GM10847 (cell line): ENCODE measurements around the gene TMEM203.

Source experiments
- POLR2A ChIP-seq: IDR thresholded peaks from 2 replicates; pipeline ENCODE4 v1.6.1; 2011; ENCODE audit not compliant: insufficient read length; ENCODE audit errors: extremely low read depth

TMEM203 gene

DNA sequence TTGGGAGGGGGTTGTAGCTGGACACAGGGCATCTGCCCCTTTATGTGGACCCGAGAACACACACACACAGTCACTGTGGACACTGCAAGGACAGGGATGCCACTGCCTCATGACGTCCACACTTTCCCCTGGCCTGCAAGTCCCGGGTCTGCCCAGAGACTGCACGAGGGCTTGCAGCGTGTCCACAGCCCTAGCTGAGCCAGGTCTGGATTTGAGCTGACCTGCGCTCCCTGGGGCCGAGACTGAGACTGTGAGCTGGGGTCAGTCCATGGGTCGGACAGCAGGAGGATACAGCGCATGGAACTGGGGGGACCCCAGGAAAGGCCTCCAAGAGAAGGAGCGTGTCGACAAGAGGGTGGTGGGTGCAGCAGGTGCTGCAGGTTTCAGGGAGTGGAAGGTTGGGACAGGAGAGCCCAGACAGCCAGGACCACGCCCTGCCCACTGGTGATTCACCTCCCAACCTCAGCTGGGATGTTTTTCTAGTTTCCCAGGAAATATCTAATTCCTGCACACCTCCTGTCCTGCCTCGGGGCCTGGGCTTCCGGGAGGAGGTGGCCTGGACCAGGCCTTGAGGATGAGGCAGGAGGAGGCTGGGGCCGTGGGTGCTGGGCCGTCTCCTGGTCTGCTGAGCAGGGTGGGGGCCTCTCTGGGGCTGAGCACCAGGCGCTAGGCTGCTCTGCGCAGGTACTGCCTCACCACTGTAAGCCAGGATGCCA is 21.0 kb upstream of the TMEM203 start:
- TF ChIP-seq POLR2A = no peak

DNA sequence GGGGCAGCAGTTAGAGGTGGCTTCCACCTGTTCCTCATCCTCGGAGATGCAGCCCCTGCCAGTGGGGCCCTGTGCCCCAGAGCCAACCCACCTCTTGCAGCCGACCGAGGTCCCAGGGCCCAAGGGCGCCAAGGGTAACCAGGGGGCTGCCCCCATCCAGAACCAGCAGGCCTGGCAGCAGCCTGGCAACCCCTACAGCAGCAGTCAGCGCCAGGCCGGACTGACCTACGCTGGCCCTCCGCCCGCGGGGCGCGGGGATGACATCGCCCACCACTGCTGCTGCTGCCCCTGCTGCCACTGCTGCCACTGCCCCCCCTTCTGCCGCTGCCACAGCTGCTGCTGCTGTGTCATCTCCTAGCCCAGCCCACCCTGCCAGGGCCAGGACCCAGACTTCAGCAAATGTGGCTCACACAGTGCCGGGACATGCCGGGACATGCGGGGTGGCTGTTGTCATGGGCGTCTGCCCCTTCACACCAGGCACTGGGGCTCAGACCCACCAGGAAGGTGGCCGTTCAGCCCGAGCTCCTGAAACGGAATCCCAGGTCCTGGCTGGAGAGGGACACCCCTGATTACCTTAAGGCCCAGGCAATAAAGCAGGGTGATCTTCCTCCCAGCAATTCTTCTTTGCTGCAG is 20.4 kb upstream of the TMEM203 start:
- no peak for TF ChIP-seq POLR2A

DNA sequence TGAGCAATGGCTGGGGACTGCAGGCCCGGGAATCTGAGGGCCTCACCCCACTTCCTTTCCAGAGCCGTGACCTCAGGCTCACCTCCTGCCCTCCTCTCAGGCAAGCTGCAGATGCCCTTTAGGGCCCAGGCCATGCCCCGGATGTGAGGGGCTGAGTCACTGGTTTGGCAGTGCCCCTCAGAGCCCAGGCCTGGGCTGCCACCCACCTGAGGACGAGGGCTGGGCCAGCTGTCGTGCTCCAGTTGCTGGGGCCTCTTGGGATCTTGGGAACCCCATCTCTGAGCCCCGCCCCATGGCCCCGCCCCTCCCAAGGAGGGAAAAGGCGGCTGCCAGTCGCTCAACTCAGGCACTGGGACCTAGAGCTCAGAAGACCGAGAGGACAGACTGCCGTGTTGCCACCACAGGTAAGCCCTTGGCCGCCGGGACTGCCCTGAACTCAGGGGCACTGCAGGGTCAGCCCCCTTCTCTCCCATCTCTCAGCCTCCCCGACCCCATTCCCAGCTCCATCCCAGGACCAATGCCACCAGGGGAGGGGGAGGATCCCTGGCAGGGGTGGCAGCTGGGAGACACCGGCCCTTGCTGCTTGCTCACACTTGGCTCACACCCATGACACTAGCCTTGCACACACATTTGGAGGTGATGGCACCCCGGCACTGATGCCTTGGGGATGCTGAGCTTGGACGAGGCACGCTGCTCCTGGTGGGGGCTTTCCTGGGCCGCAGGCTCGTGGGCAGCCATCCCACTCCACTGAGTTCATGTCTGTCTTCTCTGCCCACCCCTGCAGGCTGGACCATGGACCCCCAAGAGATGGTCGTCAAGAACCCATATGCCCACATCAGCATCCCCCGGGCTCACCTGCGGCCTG is 19.6 kb upstream of the TMEM203 start, which contains the start of gene CYSRT1:
Gene CYSRT1 (plus strand): TSS at position 345 of the 865 bp plus-strand sequence. CDS start 448 bp downstream, at position 793.
- no peak for TF ChIP-seq POLR2A

DNA sequence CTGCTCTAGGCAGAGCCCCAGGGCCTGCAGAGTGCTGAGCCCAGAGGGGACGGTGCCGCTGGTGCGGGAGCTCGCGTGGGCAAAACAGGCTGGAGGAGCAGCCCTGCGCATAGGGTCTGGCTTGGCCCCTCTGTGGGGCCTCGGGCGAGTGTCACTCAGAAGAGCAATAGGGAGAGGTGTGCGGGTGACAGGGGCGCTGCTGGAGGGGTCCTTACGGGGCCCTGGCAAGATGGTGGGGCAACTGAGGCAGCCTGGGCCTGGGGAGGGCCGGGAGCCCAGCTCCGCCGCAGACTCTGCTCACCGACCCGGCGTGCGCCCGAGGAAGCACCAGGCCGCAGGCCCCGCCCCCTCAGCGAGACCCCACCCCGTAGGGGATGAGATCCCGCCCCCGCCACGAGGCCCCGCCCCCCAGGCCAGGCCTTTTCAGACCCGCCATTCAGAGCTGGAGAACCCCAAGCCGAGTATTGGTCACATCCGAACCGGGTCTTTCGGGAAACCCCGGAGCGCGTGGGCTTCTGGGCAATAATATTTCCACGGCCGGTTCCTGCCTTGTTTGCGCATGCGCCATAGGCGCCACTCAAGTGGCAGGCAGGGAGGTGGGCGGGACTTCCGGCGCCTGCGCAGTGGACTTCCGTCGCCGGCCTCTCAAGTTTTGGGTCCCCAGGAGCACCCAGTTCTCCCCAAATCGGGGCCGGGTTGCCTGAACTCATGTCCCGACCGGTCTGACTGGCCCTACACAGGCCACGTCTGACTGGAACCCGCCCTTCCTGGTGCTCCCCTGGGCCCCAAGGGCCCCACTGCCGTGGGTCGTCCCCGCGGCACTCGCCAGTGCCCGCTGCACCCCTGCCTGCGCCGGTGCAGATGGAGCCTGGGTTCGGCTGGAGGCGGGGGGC is 17.9 kb upstream of the TMEM203 start:
- peak; percentile 77 for TF ChIP-seq POLR2A

DNA sequence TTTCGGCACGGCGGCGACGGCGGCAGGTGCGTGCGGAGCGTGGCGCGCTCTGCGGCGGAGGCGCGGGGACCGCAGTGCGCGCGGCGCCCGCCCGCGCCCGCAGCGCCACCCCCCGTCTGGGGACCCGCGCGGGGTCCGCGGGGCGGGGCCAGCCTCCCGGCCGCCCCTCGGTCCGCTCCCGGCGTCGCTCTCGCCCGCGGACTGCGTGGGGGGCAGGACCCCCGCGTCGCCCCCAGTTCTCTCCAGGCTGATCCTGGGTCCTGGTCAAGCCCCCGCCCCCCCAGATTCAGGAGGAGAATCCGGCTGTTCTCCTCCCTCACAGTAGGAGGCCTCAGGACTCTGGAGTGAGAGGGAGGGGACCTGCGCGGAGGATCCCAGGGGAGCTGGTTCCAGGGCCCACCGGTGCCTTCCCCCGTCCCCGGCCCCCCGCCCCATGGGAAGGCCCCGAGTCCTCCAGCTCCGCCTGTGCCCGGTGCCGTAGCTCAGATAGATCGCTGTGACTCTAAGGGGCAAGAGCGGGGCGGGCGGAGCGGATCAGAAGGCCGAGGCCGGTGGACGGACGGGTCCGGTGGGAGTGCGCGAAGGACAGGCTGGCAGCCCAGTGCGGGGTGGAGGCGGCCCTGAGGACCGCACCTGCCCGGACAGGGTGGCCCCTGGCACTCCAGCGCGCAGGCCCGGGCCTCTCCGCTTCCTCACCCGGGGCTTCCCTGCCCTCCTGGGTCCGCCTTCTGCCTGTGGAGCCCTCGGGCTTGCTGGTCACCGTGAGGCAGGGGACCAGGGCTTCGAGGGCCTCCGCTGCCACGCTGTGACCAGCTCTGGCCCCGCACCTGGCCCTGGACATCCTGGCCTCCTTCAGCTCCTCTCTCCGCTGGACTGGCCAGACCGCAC is 17.0 kb upstream of the TMEM203 start, which contains the start of gene RNF208:
Gene RNF208 (minus strand): TSS at position 51 of the 888 bp plus-strand sequence. CDS start 1,028 bp downstream, outside the sequence.
- no peak for TF ChIP-seq POLR2A

DNA sequence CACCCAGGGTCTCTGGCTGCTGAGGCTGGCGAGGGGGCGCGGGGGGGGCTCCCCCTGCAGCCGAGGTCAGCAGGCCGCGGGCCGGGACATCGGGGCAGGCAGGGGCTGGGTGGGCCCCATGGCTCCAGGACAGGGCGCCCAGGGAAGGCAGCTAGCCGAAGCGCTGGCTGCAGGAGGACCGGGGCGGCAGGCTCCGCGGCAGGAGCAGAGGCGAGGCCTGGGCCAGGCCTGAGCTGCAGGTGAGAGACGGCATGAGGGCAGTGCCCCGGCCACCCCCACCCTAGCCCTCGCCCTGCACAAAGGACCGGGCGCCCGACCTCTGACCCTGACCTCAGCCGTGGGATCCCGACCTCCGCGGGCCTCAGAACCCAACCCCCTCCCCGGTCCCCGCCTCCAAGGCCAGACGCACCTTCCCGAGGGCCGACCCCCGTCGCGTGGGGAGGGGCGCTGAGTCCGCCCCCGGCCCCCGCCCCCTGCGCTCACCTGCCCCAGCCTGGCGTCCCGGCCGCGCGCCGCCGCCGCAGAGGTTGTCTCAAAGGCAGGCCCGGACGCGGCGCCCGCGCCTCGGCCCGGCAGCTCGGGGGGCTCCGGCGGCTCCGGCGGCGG is 16.2 kb upstream of the TMEM203 start:
- no peak for TF ChIP-seq POLR2A

DNA sequence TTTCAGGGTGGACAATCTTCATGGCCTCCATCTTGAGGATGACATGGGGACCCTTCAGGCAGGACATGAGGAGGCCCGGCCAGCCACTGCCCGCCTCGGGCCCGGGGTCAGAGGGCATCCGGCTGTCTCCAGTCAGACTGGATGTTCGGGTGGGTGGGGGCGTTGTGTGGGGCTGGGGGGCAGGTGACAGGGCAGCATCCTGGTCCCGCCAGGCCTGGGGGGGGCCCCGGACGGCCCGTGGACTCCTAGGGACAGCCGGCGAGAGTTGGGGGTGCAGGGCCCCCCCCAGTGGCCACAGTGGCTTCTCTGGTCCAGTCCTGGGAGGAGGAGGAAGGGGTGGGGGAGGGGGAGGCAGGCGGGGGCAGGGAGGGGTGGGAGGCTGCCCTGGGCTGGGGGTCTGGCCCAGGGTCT is 15.7 kb upstream of the TMEM203 start:
- no peak for TF ChIP-seq POLR2A

DNA sequence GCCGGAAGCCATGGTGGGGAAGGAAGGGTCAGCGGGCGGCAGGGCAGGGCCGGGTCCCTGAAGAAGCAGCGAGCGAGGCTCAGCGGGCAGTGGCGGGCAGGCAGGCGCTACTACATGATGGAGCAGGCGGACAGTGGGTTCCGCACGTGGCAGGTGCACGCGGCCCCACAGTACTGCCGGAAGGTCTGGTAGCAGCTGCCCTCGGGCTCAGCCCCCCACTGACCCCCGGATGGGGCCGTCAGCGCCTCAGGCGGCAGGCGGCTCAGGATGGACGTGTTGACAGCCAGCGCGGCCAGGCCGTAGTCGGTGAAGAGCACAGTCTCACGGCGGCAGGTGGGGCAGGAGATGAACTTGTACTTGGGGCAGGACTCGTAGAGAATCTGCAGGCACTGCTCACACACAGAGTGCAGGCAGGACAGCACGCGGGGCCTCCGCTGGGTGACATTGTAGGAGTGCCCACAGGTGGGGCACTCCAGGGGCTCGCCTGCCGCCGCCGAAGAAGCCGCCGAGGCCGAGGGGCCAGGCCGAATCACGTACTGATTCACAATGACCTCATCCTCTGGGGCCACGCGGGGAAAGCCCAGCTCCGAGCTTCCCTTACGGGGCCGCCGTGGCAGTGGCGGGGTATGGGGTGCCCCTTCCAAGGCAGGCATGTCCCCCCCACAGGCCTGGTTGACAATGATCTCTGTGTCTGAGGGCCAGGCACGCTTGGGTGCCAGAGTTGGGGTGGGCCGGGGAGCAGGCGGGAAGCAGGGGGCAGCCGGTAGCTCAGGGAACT is 15.1 kb upstream of the TMEM203 start:
- no peak for TF ChIP-seq POLR2A

DNA sequence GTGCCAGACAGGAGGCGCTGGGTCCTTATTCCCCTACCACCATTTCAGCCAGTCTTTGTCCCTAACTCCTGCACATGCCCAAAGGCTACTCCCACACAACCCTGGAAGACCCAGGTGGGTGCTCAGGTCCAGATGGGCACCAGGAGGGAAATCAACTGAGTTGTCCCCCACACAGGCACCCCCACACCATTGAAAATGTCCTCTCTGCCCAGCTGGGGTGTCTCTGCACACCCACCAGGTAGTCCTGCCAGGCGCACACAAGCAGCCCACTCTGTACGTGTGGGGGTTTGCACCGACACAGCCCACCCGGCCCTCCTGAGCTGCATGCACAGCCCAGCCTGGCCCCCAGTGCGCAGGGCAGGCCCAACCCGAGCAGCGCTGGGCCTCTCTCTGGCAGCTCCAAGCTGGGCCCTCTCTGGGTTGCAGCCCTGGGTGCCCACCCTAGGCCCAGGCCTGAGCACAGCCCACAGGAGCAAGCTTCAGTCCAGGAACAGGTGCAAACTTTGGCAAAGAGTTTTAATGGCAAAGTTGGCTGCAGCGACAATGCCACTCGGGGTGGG is 14.4 kb upstream of the TMEM203 start:
- no peak for TF ChIP-seq POLR2A

DNA sequence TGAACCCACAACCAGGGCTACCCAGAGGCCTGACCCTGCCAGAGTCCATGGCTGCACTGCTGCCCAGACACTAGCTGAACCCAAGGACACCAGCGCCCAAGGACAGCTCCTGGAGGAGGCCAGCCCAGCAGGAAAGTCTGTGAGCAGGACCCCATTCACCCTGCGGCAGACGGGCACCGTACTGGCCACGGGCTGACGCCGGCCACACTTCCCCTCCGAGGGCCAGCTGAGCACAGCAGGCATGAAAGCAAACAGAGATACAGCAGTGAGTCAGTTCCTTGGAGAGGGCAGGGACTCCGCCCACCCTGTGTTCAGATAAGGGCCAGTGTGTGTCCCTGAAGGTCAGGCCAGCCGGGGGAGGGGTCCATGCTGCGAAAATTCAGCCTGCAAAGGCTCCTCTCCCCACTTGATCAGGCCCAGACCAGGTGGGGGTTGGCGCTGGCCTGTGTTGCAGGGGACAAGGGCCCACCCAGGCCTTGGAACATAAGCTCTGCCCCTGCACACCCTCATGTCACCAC is 13.4 kb upstream of the TMEM203 start:
- TF ChIP-seq POLR2A = no peak

DNA sequence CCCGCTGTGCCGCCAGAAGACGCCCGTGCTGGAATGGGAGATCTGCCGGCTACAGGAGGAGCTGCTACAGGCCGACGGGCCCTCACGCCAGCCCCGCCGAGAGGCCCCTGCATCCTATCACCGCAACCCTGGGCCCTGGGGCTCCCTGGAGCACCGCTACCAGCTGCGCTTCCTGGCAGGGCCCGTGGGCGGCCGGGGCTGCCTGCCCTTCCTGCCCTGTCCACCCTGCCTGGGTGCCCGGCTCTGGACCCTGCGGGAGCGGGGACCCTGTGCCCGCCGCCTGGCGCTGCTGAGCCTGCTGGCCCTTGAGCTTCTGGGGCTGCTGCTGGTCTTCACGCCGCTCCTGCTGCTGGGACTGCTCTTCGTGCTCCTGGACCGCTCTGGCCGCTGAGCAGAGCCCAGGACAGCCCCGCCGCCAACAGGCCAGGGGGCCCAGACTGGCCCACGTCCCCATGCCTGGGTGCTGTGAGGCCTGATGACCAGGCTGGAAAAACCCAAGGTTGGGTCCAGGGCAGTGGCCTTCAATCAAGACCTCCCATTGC is 12.8 kb upstream of the TMEM203 start:
- no peak for TF ChIP-seq POLR2A
